Brain microvascular endothelial cell (primary cell): ENCODE measurements around the gene FNDC5.
A peak's percentile ranks its signal among the peaks of the same experiment; 100 is the strongest.

Source experiments
- DNase-seq: peaks from one replicate; pipeline ENCODE4 v3.0.0-alpha.2; 2020
- H3K27ac ChIP-seq: fragments of 250-450 bp; sonication (Bioruptor Pico); 2 replicates; pipeline ENCODE4 v1.5.1; 2020; ENCODE audit warnings: mild to moderate bottlenecking, moderate library complexity
- H3K27me3 ChIP-seq: fragments of 250-450 bp; sonication (Bioruptor Pico); replicated peaks from 2 replicates; pipeline ENCODE4 v1.5.1; 2020; ENCODE audit warnings: mild to moderate bottlenecking
- H3K36me3 ChIP-seq: fragments of 250-450 bp; sonication (Bioruptor Pico); replicated peaks from 2 replicates; pipeline ENCODE4 v1.5.1; 2020; ENCODE audit warnings: mild to moderate bottlenecking
- H3K4me3 ChIP-seq: 2 replicates; pipeline ENCODE4 v1.5.1; 2011; ENCODE audit warnings: low read depth, mild to moderate bottlenecking, control low read depth, low read length, moderate library complexity
- in situ Hi-C: cut with HindIII; loops from 2 replicates; pipeline ENCODE4 v1.10.0; 2017; ENCODE audit warnings: low sequenced_read_pairs, low pct_ligation_motif_present
- TF ChIP-seq, protein P1 (sequence below): IDR thresholded peaks from 2 replicates; pipeline ENCODE4 v1.5.1; 2011; ENCODE audit warnings: low read depth, mild to moderate bottlenecking, moderate library complexity, low read length, control low read depth, inconsistent platforms; ENCODE audit errors: missing control alignments

The FNDC5 gene

DNA sequence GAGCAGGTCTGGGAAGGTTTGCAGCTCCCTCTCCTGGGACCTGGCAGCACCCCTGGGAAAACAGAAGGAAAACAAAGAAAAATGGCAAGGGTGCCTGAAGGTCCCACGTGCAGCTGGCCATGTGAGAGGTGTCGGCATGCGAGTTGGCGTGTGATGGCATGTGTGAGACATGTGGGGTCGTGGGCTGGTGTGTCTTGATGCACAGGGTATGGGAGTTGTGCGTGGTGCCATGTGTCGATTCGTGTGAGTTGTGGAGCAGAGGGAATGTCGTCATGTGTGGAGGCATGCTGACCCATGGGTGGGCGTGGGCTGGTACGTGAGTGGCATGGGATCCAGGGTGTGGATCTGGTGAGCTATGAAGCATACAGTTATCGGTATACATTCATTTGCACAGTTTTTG, 16.9 kb upstream of the FNDC5 start:
- TF ChIP-seq, protein P1, sequence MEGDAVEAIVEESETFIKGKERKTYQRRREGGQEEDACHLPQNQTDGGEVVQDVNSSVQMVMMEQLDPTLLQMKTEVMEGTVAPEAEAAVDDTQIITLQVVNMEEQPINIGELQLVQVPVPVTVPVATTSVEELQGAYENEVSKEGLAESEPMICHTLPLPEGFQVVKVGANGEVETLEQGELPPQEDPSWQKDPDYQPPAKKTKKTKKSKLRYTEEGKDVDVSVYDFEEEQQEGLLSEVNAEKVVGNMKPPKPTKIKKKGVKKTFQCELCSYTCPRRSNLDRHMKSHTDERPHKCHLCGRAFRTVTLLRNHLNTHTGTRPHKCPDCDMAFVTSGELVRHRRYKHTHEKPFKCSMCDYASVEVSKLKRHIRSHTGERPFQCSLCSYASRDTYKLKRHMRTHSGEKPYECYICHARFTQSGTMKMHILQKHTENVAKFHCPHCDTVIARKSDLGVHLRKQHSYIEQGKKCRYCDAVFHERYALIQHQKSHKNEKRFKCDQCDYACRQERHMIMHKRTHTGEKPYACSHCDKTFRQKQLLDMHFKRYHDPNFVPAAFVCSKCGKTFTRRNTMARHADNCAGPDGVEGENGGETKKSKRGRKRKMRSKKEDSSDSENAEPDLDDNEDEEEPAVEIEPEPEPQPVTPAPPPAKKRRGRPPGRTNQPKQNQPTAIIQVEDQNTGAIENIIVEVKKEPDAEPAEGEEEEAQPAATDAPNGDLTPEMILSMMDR: no peak
- in situ Hi-C loops: no loop called here
- no peak overlapping the region for H3K4me3 ChIP-seq
- peaks cover 42% of the 10 kb centered on the region for H3K27me3 ChIP-seq
- H3K27ac ChIP-seq: no peak overlapping the region
- no peak for DNase-seq
- H3K36me3 ChIP-seq: no peaks in the 10 kb centered on the region

DNA sequence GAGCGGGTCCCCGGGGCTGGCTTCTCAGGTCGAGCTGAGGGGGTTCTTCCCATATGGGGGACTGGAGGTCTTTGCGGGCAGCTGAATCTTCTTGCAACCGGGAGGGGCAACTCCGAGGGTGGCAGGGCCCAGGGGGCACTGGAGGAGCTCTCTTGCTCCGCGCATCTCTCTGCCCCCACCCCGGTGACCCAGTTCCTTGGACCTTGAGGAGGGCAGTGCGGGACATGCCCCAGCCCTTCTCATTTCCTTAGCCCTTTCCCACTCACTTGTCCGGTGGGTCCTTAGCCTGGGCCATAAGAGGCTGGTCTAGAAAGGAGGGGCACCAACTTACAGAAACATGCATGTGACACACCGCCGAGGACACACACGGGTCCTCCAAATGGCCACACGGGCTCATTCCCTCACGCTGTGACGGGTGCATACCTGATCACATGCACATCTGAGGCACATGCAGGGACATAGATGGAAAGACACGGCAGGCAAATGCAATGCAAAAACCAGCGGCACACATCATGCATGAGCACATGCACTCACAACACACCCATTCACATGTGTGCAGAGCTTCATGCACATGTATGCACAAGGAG, 16.2 kb upstream of the FNDC5 start:
- in situ Hi-C loops: no loop called here
- TF ChIP-seq, protein P1: no peak
- Histone ChIP-seq H3K4me3 (no peak overlapping the region), H3K27me3 (peaks cover 35% of the 10 kb centered on the region), H3K27ac (no peak overlapping the region), H3K36me3 (no peaks in the 10 kb centered on the region)
- no peak for DNase-seq

DNA sequence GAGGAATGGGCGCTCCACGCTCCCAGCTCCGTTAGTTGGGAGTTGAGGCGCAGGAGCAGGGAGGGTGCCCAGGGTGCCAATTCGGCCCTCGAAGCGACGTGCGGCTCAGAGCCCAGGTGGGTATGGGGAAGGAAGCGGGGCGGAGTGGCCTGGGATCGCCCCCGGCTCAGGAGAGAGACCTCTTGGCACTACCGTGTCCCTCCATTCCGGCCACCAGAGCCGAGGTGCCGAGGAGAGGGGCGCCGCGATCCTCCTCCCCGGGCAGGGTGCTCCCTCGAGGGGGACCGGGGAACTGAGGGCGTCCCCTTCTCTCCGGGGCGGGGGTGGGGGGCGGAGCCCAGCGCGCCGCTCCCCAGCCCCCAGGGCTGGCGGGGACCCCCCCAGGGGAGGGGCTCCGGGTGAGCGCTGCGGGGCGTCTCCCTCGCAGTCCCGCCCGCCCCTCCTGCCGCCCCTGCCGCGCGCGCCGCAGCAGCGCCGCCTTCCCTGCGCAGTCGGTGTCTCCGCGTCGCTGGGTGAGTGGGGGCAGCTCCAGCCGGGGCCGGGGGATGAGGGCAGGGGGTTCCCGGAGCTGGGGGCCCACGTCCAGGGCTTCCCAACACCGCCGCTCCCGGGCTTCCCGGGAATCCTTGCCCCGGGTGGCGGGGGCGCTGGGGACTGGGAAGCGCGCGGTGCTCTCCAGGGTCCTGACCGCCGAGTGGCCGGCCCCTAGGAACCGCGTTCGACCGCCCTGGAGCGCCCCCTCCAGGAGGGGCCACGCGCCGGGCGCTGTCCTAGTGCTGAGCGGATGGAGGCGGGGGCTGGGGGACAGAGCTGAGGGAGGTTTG, 15.5 kb upstream of the FNDC5 start, which contains the start of gene HPCA:
TSS of gene HPCA (plus strand) at position 488 of the 824 bp plus-strand sequence. CDS start 2,408 bp downstream, outside the sequence.
- TF ChIP-seq, protein P1: peak; percentile 85

DNA sequence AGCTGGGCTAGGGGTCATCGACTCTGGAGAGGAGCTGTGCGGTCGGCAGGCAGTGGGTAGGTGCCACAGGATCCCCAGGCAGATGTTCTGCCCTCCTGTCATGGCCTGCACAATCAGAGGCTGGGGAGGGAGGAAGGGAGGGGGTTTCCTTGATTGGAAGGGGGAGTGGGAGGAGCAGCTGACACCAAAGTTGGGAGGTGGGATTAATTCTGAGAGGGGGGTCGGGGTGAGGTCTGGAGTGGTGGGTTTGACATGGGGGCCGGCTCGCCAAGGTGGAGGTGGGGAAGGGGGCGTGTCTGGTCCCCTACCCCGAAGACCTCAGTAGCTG, 14.9 kb upstream of the FNDC5 start:
- H3K36me3 ChIP-seq: no peaks in the 10 kb centered on the region
- DNase-seq: no peak
- H3K27ac ChIP-seq: no peak overlapping the region
- in situ Hi-C loops: no loop called here
- TF ChIP-seq, protein P1: no peak
- H3K27me3 ChIP-seq: peaks cover 25% of the 10 kb centered on the region
- no peak overlapping the region for H3K4me3 ChIP-seq

More for the DNA sequence above, 15.5 kb upstream of the FNDC5 start, which contains the start of gene HPCA:
- DNase-seq: peak; percentile 12
- Histone ChIP-seq H3K27me3 (peaks cover 28% of the 10 kb centered on the region), H3K27ac (no peak within 1 kb of the TSS), H3K36me3 (no peaks in the 10 kb centered on the region), H3K4me3 (no peak within 1 kb of the TSS)
- in situ Hi-C loops: no loop called here

DNA sequence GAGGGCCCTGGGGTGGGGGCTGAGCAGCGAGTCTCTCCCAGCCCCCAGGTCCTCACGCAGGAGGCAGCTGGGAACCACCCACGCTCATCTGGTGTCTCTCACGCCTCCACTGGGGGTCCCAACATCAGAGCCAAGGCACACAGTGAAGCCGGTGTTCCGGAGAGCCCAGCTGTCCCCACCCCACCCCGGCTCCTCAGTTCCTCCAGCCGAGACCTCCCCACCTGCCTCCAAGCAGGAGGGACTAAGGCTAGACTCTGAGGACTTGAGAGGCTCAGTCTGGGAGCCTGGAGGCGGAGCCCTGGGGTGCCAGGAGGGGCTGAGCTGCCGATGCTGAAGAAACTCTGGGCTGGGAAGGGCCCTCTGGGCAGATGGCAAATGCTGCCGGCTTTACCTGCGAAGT, 14.0 kb upstream of the FNDC5 start:
- H3K27me3 ChIP-seq: peaks cover 21% of the 10 kb centered on the region
- DNase-seq: no peak

More for the DNA sequence above, 14.0 kb upstream of the FNDC5 start:
- H3K27ac ChIP-seq: no peak overlapping the region
- in situ Hi-C loops: no loop called here
- no peak overlapping the region for H3K4me3 ChIP-seq
- H3K36me3 ChIP-seq: no peaks in the 10 kb centered on the region
- TF ChIP-seq, protein P1: no peak
